NT2/D1 (cell line): Measurements from ENCODE around the gene PGLYRP3.
A peak's percentile ranks its signal among the peaks of the same experiment; 100 is the strongest.

Experiments used
- DNase-seq: peaks from one replicate; pipeline ENCODE4 v3.0.0-alpha.2; 2011; ENCODE audit warnings: low read depth, low spot score
- H3K27me3 ChIP-seq: 2 replicates; pipeline ENCODE4 v1.6.0; 2011; ENCODE audit warnings: mild to moderate bottlenecking; ENCODE audit not compliant: insufficient read length, insufficient read depth
- H3K36me3 ChIP-seq: 2 replicates; pipeline ENCODE4 v1.6.1; 2011; ENCODE audit warnings: mild to moderate bottlenecking, low read length, mixed read lengths; ENCODE audit not compliant: insufficient read depth, insufficient read length
- H3K4me1 ChIP-seq: 2 replicates; pipeline ENCODE4 v1.5.1; 2011; ENCODE audit not compliant: insufficient read depth, insufficient read length
- H3K4me3 ChIP-seq: 2 replicates; pipeline ENCODE4 v1.5.1; 2011; ENCODE audit warnings: low read depth; ENCODE audit not compliant: insufficient read length
- H3K9ac ChIP-seq: 2 replicates; pipeline ENCODE4 v1.6.0; 2011; ENCODE audit warnings: low read depth; ENCODE audit not compliant: insufficient read length
- H3K9me3 ChIP-seq: 2 replicates; pipeline ENCODE4 v1.5.1; 2011; ENCODE audit warnings: mild to moderate bottlenecking, low read length; ENCODE audit not compliant: insufficient read depth
- SUZ12 ChIP-seq: IDR thresholded peaks from 2 replicates; pipeline ENCODE4 v1.6.1; 2011; ENCODE audit not compliant: insufficient read length, insufficient read depth; ENCODE audit errors: extremely low read depth
- YY1 ChIP-seq: IDR thresholded peaks from 2 replicates; pipeline ENCODE4 v1.6.1; 2011; ENCODE audit not compliant: insufficient read length, insufficient read depth
- ZNF274 ChIP-seq: IDR thresholded peaks from 2 replicates; pipeline ENCODE4 v1.6.1; 2011; ENCODE audit warnings: mild to moderate bottlenecking, low read depth, low read length

The PGLYRP3 gene

GRCh38 chr1:153277852-153278251 is 34.9 kb downstream of the PGLYRP3 start:
- H3K4me3 ChIP-seq: no peak overlapping the region
- no peaks in the 10 kb centered on the region for H3K27me3 ChIP-seq
- H3K9me3 ChIP-seq: no peaks in the 10 kb centered on the region
- TF ChIP-seq YY1: no peak
- TF ChIP-seq ZNF274: no peak
- no peak for TF ChIP-seq SUZ12
- H3K36me3 ChIP-seq: no peaks in the 10 kb centered on the region
- H3K4me1 ChIP-seq: peaks cover under 1% of the 10 kb centered on the region
- DNase-seq: peak; percentile 56
- no peak overlapping the region for H3K9ac ChIP-seq

GRCh38 chr1:153272186-153272585 is 40.6 kb downstream of the PGLYRP3 start:
- H3K4me3 ChIP-seq: no peak overlapping the region
- no peak for DNase-seq
- TF ChIP-seq ZNF274 (no peak), YY1 (no peak), SUZ12 (no peak)

GRCh38 chr1:153271711-153272110 is 41.0 kb downstream of the PGLYRP3 start:
- H3K27me3 ChIP-seq: no peaks in the 10 kb centered on the region
- H3K36me3 ChIP-seq: no peaks in the 10 kb centered on the region
- H3K4me1 ChIP-seq: peaks cover 2% of the 10 kb centered on the region
- no peak overlapping the region for H3K4me3 ChIP-seq
- no peak for DNase-seq
- H3K9me3 ChIP-seq: no peaks in the 10 kb centered on the region
- H3K9ac ChIP-seq: no peak overlapping the region
- TF ChIP-seq YY1: no peak
- TF ChIP-seq SUZ12: no peak
- TF ChIP-seq ZNF274: no peak

More at GRCh38 chr1:153272186-153272585, 40.6 kb downstream of the PGLYRP3 start:
- no peaks in the 10 kb centered on the region for H3K9me3 ChIP-seq
- peaks cover 2% of the 10 kb centered on the region for H3K4me1 ChIP-seq
- no peaks in the 10 kb centered on the region for H3K27me3 ChIP-seq
- H3K9ac ChIP-seq: no peak overlapping the region
- H3K36me3 ChIP-seq: no peaks in the 10 kb centered on the region

GRCh38 chr1:153265457-153265856 is 47.3 kb downstream of the PGLYRP3 start:
- H3K4me3 ChIP-seq: no peak overlapping the region
- no peaks in the 10 kb centered on the region for H3K36me3 ChIP-seq
- H3K9ac ChIP-seq: no peak overlapping the region
- no peak for TF ChIP-seq SUZ12
- TF ChIP-seq YY1: no peak
- no peak for TF ChIP-seq ZNF274
- no peaks in the 10 kb centered on the region for H3K4me1 ChIP-seq
- H3K9me3 ChIP-seq: peaks cover 8% of the 10 kb centered on the region; the same call in 1 of the 2 replicates
- H3K27me3 ChIP-seq: peaks cover 42% of the 10 kb centered on the region
- no peak for DNase-seq

DNA sequence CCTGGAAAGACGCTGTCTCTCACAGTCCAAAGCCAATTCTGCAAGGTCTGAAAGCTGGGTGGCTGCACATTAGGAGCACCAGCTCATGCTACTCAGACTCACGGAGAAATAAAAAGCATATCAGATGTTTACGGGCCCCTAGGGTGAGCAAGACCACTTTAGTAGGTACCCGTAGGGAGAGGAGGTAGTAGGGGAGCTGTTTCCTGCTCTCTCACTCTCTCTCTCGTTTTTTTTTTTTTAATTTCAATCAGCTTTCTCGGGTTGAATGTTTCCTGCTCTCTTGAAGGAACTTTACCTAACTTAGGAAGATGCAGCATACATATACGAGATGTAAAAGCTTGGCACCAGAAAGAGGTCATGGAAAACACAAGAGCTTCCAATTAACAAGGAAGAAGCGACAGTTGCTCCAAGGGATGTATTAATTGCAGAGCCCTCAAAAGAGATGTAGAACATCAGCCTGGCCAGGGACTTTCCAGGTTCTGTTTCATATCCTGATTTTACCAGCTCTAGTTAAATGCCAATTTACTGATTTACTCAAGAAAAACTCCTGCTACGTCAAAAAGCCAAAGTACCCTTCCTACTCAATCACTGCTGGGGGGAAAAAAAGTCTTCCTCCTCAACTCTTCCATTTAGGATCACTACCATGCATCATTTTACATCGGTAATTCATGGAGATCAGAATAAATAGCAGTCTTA is 50.1 kb downstream of the PGLYRP3 start:
- no peak overlapping the region for H3K4me3 ChIP-seq
- peaks cover 8% of the 10 kb centered on the region; the same call in 1 of the 2 replicates for H3K9me3 ChIP-seq
- TF ChIP-seq ZNF274 (no peak), SUZ12 (no peak), YY1 (no peak)
- peaks cover 70% of the 10 kb centered on the region for H3K27me3 ChIP-seq
- no peak for DNase-seq
- H3K9ac ChIP-seq: no peak overlapping the region
- no peaks in the 10 kb centered on the region for H3K36me3 ChIP-seq
- H3K4me1 ChIP-seq: no peaks in the 10 kb centered on the region

GRCh38 chr1:153262070-153262366 is 50.7 kb downstream of the PGLYRP3 start:
- Histone ChIP-seq H3K27me3 (peaks cover 70% of the 10 kb centered on the region), H3K9ac (peak overlapping the region; percentile 29), H3K36me3 (no peaks in the 10 kb centered on the region), H3K4me3 (peak overlapping the region; percentile 38), H3K4me1 (no peaks in the 10 kb centered on the region), H3K9me3 (peaks cover 8% of the 10 kb centered on the region; the same call in 1 of the 2 replicates)
- TF ChIP-seq ZNF274 (no peak), SUZ12 (no peak), YY1 (no peak)
- no peak for DNase-seq

DNA sequence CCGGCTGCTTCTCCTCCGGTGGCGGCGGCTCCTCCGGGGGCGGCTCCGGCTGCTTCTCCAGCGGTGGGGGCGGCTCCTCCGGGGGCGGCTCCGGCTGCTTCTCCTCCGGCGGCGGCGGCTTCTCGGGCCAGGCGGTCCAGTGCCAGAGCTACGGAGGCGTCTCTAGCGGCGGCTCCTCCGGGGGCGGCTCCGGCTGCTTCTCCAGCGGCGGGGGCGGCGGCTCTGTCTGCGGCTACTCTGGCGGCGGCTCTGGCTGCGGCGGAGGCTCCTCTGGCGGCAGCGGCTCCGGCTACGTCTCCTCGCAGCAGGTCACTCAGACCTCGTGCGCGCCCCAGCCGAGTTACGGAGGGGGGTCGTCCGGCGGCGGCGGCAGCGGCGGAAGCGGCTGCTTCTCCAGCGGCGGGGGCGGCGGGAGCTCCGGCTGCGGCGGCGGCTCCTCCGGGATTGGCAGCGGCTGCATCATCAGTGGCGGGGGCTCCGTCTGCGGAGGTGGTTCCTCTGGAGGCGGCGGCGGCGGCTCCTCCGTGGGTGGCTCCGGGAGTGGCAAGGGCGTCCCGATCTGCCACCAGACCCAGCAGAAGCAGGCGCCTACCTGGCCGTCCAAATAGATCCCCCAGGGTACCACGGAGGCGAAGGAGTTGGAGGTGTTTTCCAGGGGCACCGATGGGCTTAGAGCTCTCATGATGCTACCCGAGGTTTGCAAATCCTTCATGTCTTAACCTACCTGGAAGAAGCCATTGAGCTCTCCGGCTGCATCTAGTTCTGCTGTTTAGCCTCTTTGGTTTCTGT is 51.3 kb downstream of the PGLYRP3 start:
- H3K36me3 ChIP-seq: no peaks in the 10 kb centered on the region
- peaks cover 8% of the 10 kb centered on the region; the same call in 1 of the 2 replicates for H3K9me3 ChIP-seq
- H3K9ac ChIP-seq: peak overlapping the region; percentile 29
- peaks cover 70% of the 10 kb centered on the region for H3K27me3 ChIP-seq
- TF ChIP-seq YY1: no peak
- TF ChIP-seq SUZ12: peak; percentile 58
- no peaks in the 10 kb centered on the region for H3K4me1 ChIP-seq
- peak; percentile 40 for DNase-seq
- peak overlapping the region; percentile 38 for H3K4me3 ChIP-seq
